T follicular helper cell (primary cell): ENCODE results near the gene WDFY3.

Experiments
- DNase-seq: peaks from one replicate; pipeline ENCODE4 v3.0.0-alpha.2; 2020; ENCODE audit warnings: low read depth

WDFY3 gene

GRCh38 chr4:84796394-84796793 is 170.1 kb downstream of the WDFY3 start:
- no peak for DNase-seq

- no peak for DNase-seq
Measured at GRCh38 chr4:84792366-84793301, 173.9 kb downstream of the WDFY3 start.

GRCh38 chr4:84790769-84791565 is 175.5 kb downstream of the WDFY3 start:
- DNase-seq, result no peak

GRCh38 chr4:84786478-84786877 is 180.0 kb downstream of the WDFY3 start:
- DNase-seq, result no peak

- DNase-seq, result no peak
Measured at GRCh38 chr4:84782517-84782916, 184.0 kb downstream of the WDFY3 start.

- DNase-seq, result no peak
Measured at GRCh38 chr4:84780719-84781118, 185.8 kb downstream of the WDFY3 start.

- no peak for DNase-seq
Measured at GRCh38 chr4:84778041-84778440, 188.4 kb downstream of the WDFY3 start.

- DNase-seq, result no peak
Measured at GRCh38 chr4:84767168-84767567, 199.3 kb downstream of the WDFY3 start.

GRCh38 chr4:84753321-84753972 is 213.0 kb downstream of the WDFY3 start:
- no peak for DNase-seq

GRCh38 chr4:84751707-84752106 is 214.8 kb downstream of the WDFY3 start:
- no peak for DNase-seq

- no peak for DNase-seq
Measured at GRCh38 chr4:84750960-84751283, 215.6 kb downstream of the WDFY3 start.

- no peak for DNase-seq
Measured at GRCh38 chr4:84750260-84750959, 216.1 kb downstream of the WDFY3 start.

- DNase-seq, result no peak
Measured at GRCh38 chr4:84740057-84740456, 226.4 kb downstream of the WDFY3 start.

- DNase-seq, result no peak
Measured at GRCh38 chr4:84738622-84739021, 227.9 kb downstream of the WDFY3 start.

GRCh38 chr4:84737656-84738055 is 228.8 kb downstream of the WDFY3 start:
- DNase-seq, result no peak

GRCh38 chr4:84734037-84734436 is 232.5 kb downstream of the WDFY3 start:
- no peak for DNase-seq

- no peak for DNase-seq
Measured at GRCh38 chr4:84733343-84734033, 233.0 kb downstream of the WDFY3 start.

- no peak for DNase-seq
Measured at GRCh38 chr4:84730375-84730774, 236.1 kb downstream of the WDFY3 start.

GRCh38 chr4:84727491-84727890 is 239.0 kb downstream of the WDFY3 start:
- no peak for DNase-seq

- DNase-seq, result no peak
Measured at GRCh38 chr4:84726356-84726755, 240.1 kb downstream of the WDFY3 start.

GRCh38 chr4:84722720-84723119 is 243.8 kb downstream of the WDFY3 start:
- no peak for DNase-seq
